ENCODE results near the gene CACFD1. TPM values are rescaled to one million over a fixed set of nuclear protein-coding genes. Genes with fewer than 3 reads are reported as not detected.

The CACFD1 gene
- total and polyA plus RNA-seq, 2 donors (not counting 1 experiment from before 2014, with no cell fraction given) = 27.4 to 31.1 TPM

DNA sequence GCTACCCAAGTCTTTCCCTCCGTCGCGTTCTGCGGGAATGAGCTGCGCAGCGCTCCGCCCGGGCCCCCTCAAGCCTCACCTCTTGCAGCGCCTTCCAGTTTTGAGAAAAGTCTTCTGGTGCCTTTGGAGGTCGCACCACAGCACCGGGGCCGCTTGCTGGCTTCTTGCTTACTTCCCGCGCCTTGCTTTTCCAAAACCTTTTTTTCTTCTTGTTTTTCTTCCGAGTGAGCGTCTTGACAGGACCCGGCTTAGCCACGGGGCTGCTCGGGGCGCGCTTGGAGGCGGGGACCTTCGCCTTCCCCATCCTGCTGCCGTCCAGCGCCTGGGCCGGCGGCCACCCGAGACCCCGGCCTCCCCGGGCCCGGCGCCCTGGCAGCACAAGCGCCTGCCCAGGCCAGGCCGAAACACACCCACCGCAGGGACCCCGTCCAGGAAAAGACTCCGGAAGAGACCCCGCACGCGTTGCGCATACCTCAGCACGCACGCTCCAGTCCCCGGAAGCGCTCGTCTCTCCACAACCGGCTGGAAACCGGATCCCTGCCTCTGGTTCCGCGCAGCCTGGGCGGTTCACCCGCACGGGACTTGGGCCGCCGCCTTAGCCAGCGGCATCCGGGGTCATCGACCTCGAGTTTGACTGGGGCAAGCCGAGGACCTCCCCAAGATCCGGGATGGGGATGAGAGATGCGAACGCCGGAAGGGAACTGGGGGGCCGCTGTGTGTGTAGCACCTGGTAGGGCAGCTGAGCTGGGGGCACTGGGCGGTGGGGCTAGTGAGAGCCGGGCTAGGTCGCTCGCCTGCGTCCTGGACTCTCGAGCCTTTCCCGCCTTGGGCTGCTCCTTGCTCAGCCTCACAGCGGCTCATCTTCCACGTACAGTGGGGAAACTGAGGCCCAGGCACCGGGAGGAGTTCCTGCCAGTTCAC lies 42.0 kb upstream of the CACFD1 start, which contains the start of gene REXO4:
Gene REXO4, minus strand, starts transcription at position 470 of the 921 bp plus-strand sequence. Its CDS starts 166 bp downstream, at position 304.
- Histone ChIP-seq H3K9ac (ENCODE audit: low read length) (peak within 1 kb of the TSS; percentile 92), H3K9me3 (ENCODE audit: control extremely low read depth in 1 of 3, control insufficient read depth in 2 of 3, insufficient read depth in 1 of 3, low read length in 2 of 3) (peaks cover 0 to 7% (median 0%) of the 10 kb centered on the region in 3 donors), H3K79me2 (ENCODE audit: control insufficient read depth, insufficient read depth, low read length) (peaks cover 39% of the 10 kb centered on the region), H2AFZ (ENCODE audit: insufficient read depth, low read depth, low read length, poor library complexity, severe bottlenecking) (peak within 1 kb of the TSS; percentile 96), H3K4me1 (ENCODE audit: control insufficient read depth in 2 of 2, insufficient read depth in 2 of 2, low read length in 2 of 2) (peaks cover 30 to 63% of the 10 kb centered on the region in 2 donors), H3K36me3 (replicated peaks in 1 of 2; ENCODE audit: control extremely low read depth in 1 of 2, control insufficient read depth in 1 of 2, extremely low read depth in 1 of 2, insufficient read depth in 2 of 2, low read length in 1 of 2) (peaks cover 6 to 26% of the 10 kb centered on the region in 2 experiments), H3K4me3 (ENCODE audit: control extremely low read depth in 1 of 5, extremely low read depth in 1 of 5, insufficient read depth in 1 of 5, low read depth in 2 of 5, low read length in 4 of 5) (peak within 1 kb of the TSS; percentile 74 to 87 (median 81)), H3K4me2 (replicated peaks; ENCODE audit: low read depth, low read length, poor library complexity, severe bottlenecking) (peak within 1 kb of the TSS; percentile 99), H3K27ac (ENCODE audit: low read length in 2 of 2) (peak within 1 kb of the TSS; percentile 79 to 92), H3K27me3 (replicated peaks in 1 of 4; ENCODE audit: control extremely low read depth in 1 of 4, control insufficient read depth in 3 of 4, insufficient read depth in 4 of 4, low read length in 3 of 4) (no peaks in the 10 kb centered on the region), H4K20me1 (ENCODE audit: control insufficient read depth, insufficient read depth, low read length, poor library complexity, severe bottlenecking) (peaks cover 42% of the 10 kb centered on the region)
- Mint-ChIP-seq H3K4me3 (peak within 1 kb of the TSS; percentile 89), H3K27me3 (no peaks in the 10 kb centered on the region), H3K27ac (peak within 1 kb of the TSS; percentile 93), H3K9me3 (ENCODE audit: insufficient read depth) (peaks cover 4% of the 10 kb centered on the region), H3K4me1 (peaks cover 68% of the 10 kb centered on the region)
- ATAC-seq (ENCODE audit: low read depth) (peak; percentile 78), DNase-seq (peak; percentile 92)
- ChIA-PET CTCF (interaction anchor here (0.7 to 2.1 kb wide), 6 partner anchors 11 to 69 kb away, joined by 3 to 7 read pairs (median 3); partner anchors contain the start of gene CACFD1), POLR2A (interaction anchor here (0.6 to 1.7 kb wide), 5 partner anchors 10 to 70 kb away, joined by 3 to 6 read pairs (median 4); partner anchors contain the start of genes CACFD1, MED22 and RPL7A)
- intact Hi-C loops (cut with micrococcal nuclease) = loop anchor here (1.0 to 5.0 kb wide), 3 partner anchors 42 to 386 kb away; partner anchors contain the start of genes GTF3C5 and SURF6
- TF ChIP-seq EZH2 (IDR thresholded peaks at IDR 0.05; ENCODE audit: borderline replicate concordance, insufficient read depth, low read depth, low read length, poor library complexity, severe bottlenecking) (no peak), CTCF (IDR thresholded peaks at IDR 0.05) (no peak)
- under 1% methylated on average over 75 of the region's 75 CpGs for WGBS (ENCODE audit: insufficient coverage)
